Stimulated activated CD4-positive, alpha-beta T cell treated with anti-CD3 and anti-CD28 coated beads, Interleukin-1b, Interleukin-23, amount 100 ng/mL, for 4 hours (primary cell): ENCODE data around the gene CYP27C1.

Experiments used
- DNase-seq, 2 donors: peaks; one replicate each; pipeline ENCODE4 v3.0.0-alpha.2; 2020; ENCODE audit warnings: low read depth in 2 of 2

CYP27C1 gene

GRCh38 chr2:127150996-127151395 lies 69.1 kb downstream of the CYP27C1 start:
- DNase-seq: no peak

- no peak for DNase-seq
Observed at GRCh38 chr2:127149384-127149783, 70.7 kb downstream of the CYP27C1 start.

GRCh38 chr2:127146820-127147502 lies 73.1 kb downstream of the CYP27C1 start:
- DNase-seq: no peak

- no peak for DNase-seq
Observed at GRCh38 chr2:127146071-127146725, 73.9 kb downstream of the CYP27C1 start.

- DNase-seq: no peak
Observed at GRCh38 chr2:127145280-127145895, 74.7 kb downstream of the CYP27C1 start.

GRCh38 chr2:127143841-127144782 lies 76.0 kb downstream of the CYP27C1 start:
- DNase-seq: no peak

GRCh38 chr2:127142663-127143630 lies 77.2 kb downstream of the CYP27C1 start:
- no peak for DNase-seq

GRCh38 chr2:127140538-127140937 lies 79.6 kb downstream of the CYP27C1 start:
- DNase-seq: no peak

GRCh38 chr2:127139766-127140165 lies 80.3 kb downstream of the CYP27C1 start:
- no peak for DNase-seq

GRCh38 chr2:127138281-127138680 lies 81.8 kb downstream of the CYP27C1 start:
- DNase-seq: no peak

- no peak for DNase-seq
Observed at GRCh38 chr2:127137741-127138140, 82.4 kb downstream of the CYP27C1 start.

GRCh38 chr2:127137225-127137624 lies 82.9 kb downstream of the CYP27C1 start:
- DNase-seq: no peak

- no peak for DNase-seq
Observed at GRCh38 chr2:127134833-127135830, 85.0 kb downstream of the CYP27C1 start.

GRCh38 chr2:127134235-127134634 lies 85.9 kb downstream of the CYP27C1 start:
- no peak for DNase-seq
